Dendritic cell treated with granulocyte-macrophage colony-stimulating factor and Interleukin-4, amounts not matched to agents 40 ng/mL and 50 ng/mL, for 4 days (primary cell): ENCODE measurements around the gene SLC5A11.

Source experiments
- H3K27ac Mint-ChIP-seq: one replicate; pipeline ENCODE4 v1.8.0; 2022; ENCODE audit warnings: mild to moderate bottlenecking, mixed read lengths
- H3K27me3 Mint-ChIP-seq: one replicate; pipeline ENCODE4 v1.8.0; 2022; ENCODE audit warnings: mild to moderate bottlenecking, mixed read lengths
- H3K36me3 Mint-ChIP-seq: one replicate; pipeline ENCODE4 v1.8.0; 2022; ENCODE audit warnings: low read depth, mixed read lengths
- H3K4me1 Mint-ChIP-seq: one replicate; pipeline ENCODE4 v1.8.0; 2022; ENCODE audit warnings: low read depth, mixed read lengths
- H3K4me3 Mint-ChIP-seq: one replicate; pipeline ENCODE4 v1.8.0; 2022; ENCODE audit warnings: mild to moderate bottlenecking, moderate library complexity, mixed read lengths
- H3K9me3 Mint-ChIP-seq: one replicate; pipeline ENCODE4 v1.8.0; 2022; ENCODE audit warnings: mixed read lengths
- intact Hi-C: fragments of 100-400 bp; cut with micrococcal nuclease; formaldehyde crosslinking; loops from one replicate; pipeline ENCODE4 v1.15.0; 2022

The SLC5A11 gene

DNA sequence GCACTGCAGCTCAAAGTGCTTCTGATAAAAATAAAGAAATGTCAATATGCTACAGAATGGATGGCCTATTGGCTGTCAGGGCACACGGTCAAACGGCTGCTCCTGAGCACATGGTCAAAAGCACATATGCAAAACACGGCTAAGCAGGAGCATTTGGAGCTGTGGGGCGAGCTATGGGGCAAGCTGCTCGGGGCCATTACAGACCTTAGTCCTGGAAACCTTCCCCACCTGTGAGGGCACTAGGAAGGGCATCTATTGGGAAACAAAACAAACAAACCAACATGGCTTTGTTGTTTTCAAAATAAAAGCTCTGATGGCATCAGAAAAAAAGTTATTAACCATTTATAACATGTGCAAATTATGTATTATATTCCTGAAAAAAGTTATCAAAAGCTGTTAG lies 83.6 kb downstream of the SLC5A11 start:
- intact Hi-C loops: no loop called here
- H3K27ac Mint-ChIP-seq: no peak overlapping the region
- H3K4me3 Mint-ChIP-seq: no peak overlapping the region
- no peaks in the 10 kb centered on the region for H3K9me3 Mint-ChIP-seq
- peaks cover 96% of the 10 kb centered on the region for H3K36me3 Mint-ChIP-seq
- H3K4me1 Mint-ChIP-seq: no peaks in the 10 kb centered on the region
- H3K27me3 Mint-ChIP-seq: no peaks in the 10 kb centered on the region

DNA sequence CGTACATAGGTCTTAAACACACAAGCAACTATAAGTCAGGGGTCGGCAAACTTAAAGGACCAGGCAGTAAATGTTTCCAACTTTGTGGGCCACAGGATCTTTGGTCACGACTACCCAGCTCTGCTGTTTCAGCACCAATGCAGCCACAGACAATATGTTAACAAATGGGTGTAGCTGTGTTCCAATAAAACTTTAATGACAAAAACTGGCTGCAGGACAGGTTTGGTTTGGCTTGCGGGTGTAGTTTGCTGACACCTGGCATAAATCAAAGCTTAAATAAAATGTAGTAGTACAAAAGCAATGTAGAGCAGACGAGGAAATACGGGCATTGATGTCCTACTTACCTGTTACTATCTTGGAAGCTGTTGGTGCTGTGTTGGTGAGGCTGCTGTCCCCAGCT lies 84.7 kb downstream of the SLC5A11 start:
- Mint-ChIP-seq H3K9me3 (no peaks in the 10 kb centered on the region), H3K4me3 (no peak overlapping the region), H3K27me3 (no peaks in the 10 kb centered on the region), H3K27ac (no peak overlapping the region), H3K4me1 (no peaks in the 10 kb centered on the region), H3K36me3 (peaks cover 96% of the 10 kb centered on the region)
- intact Hi-C loops: no loop called here

DNA sequence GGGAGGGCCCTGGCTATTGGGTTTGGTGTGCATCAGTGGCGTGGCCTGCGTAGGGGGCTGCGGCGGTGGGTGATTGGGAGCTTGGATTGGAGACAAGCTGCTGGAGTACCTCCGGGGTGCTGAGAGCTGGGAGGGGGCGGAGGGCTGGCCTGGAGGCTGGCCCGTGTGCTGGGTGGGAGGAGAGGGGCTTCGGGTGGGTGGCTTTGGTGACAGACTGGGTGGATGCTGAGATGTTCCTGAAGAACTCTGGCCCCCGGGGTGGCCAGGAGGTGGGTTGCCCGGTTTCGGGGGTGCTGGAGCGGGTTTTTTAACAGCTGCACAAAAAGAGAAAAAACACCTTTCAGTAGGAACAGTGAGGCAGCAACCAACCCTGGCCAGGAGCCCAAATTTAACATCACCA lies 85.3 kb downstream of the SLC5A11 start:
- no peak overlapping the region for H3K4me3 Mint-ChIP-seq
- H3K36me3 Mint-ChIP-seq: peaks cover 96% of the 10 kb centered on the region
- H3K27me3 Mint-ChIP-seq: no peaks in the 10 kb centered on the region
- intact Hi-C loops: no loop called here
- no peak overlapping the region for H3K27ac Mint-ChIP-seq
- no peaks in the 10 kb centered on the region for H3K4me1 Mint-ChIP-seq
- H3K9me3 Mint-ChIP-seq: no peaks in the 10 kb centered on the region

DNA sequence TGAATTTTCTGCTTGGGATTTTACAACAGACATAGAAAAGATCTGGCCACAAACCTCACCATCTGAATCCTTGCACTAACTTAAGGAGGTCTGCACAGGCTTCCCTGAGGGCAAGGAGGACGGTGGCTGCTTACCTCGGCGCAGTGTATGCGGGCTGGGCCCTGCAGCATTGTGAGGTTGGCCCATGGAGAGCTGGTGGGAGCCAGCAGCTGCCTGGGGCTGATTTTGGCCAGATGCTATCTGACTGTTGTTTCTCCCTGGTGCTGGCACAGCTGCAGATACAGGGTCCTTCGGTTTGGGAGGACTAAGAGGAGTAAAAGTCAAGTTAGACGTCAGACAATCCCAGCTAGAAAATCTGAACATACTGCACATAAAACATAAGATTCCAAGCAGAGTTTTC lies 89.6 kb downstream of the SLC5A11 start:
- H3K36me3 Mint-ChIP-seq: peaks cover 100% of the 10 kb centered on the region
- intact Hi-C loops: no loop called here
- no peak overlapping the region for H3K27ac Mint-ChIP-seq
- no peaks in the 10 kb centered on the region for H3K4me1 Mint-ChIP-seq
- H3K4me3 Mint-ChIP-seq: no peak overlapping the region
- H3K27me3 Mint-ChIP-seq: no peaks in the 10 kb centered on the region
- no peaks in the 10 kb centered on the region for H3K9me3 Mint-ChIP-seq

DNA sequence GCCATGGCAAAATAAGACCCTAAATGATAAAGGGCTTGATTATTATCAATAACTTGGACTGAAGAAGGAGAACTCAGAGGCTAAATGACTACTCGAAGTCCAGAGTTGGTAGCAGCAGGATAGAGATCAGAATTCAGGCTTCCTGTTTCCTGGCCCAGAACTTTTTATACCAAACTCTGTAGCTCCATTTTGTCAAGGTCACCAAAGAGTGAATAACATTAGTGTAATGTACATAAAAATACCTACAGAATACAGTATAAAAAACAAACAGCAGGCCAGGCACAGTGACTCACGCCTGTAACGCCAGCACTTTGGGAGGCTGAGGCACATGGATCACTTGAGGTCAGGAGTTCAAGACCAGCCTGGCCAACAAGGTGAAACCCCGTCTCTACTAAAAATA lies 90.4 kb downstream of the SLC5A11 start:
- Mint-ChIP-seq H3K4me1 (no peaks in the 10 kb centered on the region), H3K36me3 (peaks cover 100% of the 10 kb centered on the region), H3K9me3 (no peaks in the 10 kb centered on the region), H3K27ac (no peak overlapping the region), H3K4me3 (no peak overlapping the region), H3K27me3 (no peaks in the 10 kb centered on the region)
- intact Hi-C loops: no loop called here

DNA sequence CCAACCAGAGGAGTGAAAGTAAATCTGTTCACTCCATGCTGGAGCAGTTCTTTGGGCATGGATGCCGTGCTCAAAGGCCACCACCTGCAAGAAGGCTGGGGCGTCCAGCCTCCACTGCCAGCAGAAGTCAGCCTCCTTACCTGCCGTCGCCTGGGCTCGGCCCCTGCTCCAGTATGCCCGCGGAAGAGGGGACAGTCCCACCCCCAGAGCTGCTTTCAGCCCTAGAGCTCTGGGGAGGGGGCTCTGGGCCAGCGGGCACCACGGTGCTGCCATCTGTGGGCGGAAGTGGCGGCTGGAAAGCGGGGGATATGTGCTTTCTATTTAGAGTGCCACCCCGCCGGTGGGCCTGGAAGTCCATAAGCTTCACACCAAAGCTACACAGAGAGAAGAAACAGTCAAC lies 93.5 kb downstream of the SLC5A11 start:
- Mint-ChIP-seq H3K9me3 (no peaks in the 10 kb centered on the region), H3K36me3 (peaks cover 100% of the 10 kb centered on the region), H3K4me1 (no peaks in the 10 kb centered on the region), H3K27ac (no peak overlapping the region), H3K4me3 (no peak overlapping the region), H3K27me3 (no peaks in the 10 kb centered on the region)
- intact Hi-C loops: no loop called here

DNA sequence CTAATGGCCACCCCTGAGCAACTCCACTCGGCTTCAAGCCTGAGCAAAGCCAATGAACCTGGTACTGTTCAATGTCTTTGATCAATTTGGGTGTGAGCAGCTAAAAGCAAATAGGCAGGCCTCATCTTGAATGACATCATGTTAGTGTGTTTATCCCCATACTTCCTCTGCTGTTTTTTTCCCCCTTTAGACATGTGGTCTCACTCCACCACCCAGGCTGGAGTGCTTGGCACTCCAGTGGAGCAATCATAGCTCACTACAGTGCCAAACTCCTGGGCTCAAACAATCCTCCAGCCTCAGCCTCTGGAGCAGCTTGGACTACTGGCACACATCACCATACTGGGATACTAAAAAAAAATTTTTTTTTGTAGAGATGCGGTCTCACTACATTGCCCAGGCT lies 94.0 kb downstream of the SLC5A11 start:
- intact Hi-C loops: no loop called here

DNA sequence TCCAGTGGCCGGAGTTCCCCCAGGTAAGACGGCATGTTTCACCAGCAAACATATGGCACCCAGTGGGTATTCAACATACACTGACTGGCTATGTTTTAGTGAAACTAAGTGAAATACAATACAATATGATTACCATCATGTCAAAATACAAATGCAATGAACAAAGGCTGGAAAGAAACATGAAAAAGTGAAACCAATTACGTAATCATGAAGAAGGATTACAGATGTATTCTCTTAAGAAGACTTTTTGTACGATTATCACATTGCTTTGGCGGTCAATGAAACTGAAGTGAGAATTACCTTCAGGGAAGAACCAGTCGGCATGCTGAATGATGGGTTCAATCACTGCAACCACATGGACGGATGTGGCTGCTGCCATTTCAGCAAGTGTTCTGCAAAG lies 97.7 kb downstream of the SLC5A11 start:
- Mint-ChIP-seq H3K36me3 (peaks cover 100% of the 10 kb centered on the region), H3K27ac (no peak overlapping the region), H3K4me3 (no peak overlapping the region), H3K27me3 (no peaks in the 10 kb centered on the region), H3K4me1 (no peaks in the 10 kb centered on the region), H3K9me3 (no peaks in the 10 kb centered on the region)
- intact Hi-C loops: no loop called here

More for the DNA sequence above, 94.0 kb downstream of the SLC5A11 start:
- H3K4me1 Mint-ChIP-seq: no peaks in the 10 kb centered on the region
- H3K4me3 Mint-ChIP-seq: no peak overlapping the region
- H3K27ac Mint-ChIP-seq: no peak overlapping the region
- H3K9me3 Mint-ChIP-seq: no peaks in the 10 kb centered on the region
- H3K36me3 Mint-ChIP-seq: peaks cover 100% of the 10 kb centered on the region
- no peaks in the 10 kb centered on the region for H3K27me3 Mint-ChIP-seq

DNA sequence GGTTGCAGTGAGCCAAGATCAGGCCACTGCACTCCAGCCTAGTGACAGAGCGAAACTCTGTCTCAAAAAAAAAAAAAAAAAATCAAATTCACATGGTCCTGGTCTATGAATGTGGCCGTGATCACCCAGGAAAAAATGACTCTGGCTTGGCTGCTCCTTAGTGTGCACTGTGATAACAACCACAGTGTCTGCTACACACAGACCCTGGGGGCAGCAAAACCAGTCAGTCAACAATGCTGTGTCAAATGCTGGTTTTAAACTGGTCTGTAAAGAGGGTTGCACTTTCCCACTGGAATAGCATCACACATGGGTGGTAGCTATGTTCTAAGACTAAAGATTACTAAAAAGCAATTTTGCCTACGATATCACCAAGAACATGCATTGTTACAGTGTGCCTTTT lies 98.4 kb downstream of the SLC5A11 start:
- H3K4me1 Mint-ChIP-seq: no peaks in the 10 kb centered on the region
- intact Hi-C loops: no loop called here
- H3K27ac Mint-ChIP-seq: no peak overlapping the region
- no peaks in the 10 kb centered on the region for H3K27me3 Mint-ChIP-seq
- no peak overlapping the region for H3K4me3 Mint-ChIP-seq
- peaks cover 99% of the 10 kb centered on the region for H3K36me3 Mint-ChIP-seq
- H3K9me3 Mint-ChIP-seq: no peaks in the 10 kb centered on the region

DNA sequence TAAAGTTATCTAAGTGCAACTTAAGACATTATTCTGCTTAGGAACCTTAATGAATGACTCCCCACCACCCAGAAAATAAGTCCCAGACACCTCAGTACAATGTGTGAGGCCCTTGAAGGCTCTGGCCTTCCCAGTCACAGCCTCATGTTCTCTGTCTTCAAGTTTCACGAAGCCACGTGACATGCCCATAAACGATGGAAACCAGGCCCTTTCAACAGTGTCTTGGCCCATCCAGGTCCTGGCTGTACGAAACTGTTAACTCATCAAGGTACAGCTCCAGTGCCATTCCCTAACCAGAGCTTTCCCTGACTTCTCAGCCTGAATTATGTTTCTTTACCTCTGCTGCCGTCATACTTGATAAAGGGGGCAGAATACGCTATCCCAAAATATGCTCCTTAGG lies 100.4 kb downstream of the SLC5A11 start:
- intact Hi-C loops: no loop called here
- Mint-ChIP-seq H3K4me1 (no peaks in the 10 kb centered on the region), H3K27ac (no peak overlapping the region), H3K4me3 (no peak overlapping the region), H3K9me3 (no peaks in the 10 kb centered on the region), H3K36me3 (peaks cover 99% of the 10 kb centered on the region), H3K27me3 (no peaks in the 10 kb centered on the region)

DNA sequence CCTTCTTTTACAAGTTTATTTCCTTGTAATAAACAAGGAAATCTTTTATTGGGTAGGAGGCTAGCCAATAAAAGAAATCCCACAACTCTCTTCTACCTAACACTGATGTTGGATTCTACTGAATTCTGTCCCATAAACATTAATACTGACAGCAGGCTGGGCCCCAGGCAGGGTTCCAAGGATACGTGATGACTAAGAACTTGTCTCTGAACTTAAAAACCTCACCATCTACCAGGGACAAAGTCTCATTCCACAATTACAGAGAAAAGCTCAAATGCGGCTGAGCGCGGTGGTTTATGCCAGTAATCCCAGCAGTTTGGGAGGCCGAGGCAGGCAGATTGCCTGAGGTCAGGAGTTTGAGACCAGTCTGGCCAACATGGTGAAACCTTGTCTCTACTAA lies 104.5 kb downstream of the SLC5A11 start:
- Mint-ChIP-seq H3K27ac (peak overlapping the region; percentile 32), H3K4me3 (no peak overlapping the region), H3K27me3 (no peaks in the 10 kb centered on the region), H3K36me3 (peaks cover 94% of the 10 kb centered on the region), H3K9me3 (peaks cover 7% of the 10 kb centered on the region), H3K4me1 (no peaks in the 10 kb centered on the region)
- intact Hi-C loops: no loop called here

DNA sequence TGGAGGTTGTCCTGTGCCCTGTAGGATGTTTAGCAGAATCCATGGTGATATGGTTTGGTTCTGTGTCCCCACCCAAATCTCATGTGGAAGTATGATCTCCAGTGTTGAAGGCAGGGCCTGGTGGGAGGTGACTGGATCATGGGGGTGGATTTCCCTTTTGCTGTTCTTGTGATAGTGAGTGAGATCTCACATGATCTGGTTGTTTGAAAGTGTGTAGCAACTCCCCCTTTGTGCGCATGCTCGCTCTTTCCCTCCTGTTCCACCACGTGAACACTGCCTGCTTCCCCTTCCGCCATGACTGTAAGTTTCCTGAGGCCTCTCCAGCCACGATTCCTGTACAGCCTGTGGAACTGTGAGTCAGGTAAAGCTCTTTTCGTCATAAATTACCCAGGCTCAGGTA lies 107.5 kb downstream of the SLC5A11 start:
- no peaks in the 10 kb centered on the region for H3K4me1 Mint-ChIP-seq

DNA sequence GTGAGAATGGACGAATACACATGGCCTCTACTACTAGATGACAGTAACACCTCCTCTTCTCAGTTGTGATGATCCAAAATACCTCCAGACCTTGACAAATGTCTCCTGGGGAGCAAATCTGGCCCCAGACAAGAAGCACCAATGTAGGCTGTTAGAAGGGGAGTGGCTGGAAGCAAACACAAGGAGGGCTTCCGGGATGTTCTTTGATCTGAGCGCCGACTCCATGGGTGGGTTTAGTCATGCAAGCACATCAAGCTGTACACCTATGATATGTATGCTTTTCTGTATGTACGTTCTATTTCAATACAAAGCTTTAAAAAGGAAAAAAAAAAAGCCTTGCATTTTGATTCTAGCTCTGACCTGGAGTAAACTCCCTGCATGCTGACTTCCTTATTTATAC lies 108.0 kb downstream of the SLC5A11 start:
- Mint-ChIP-seq H3K27ac (no peak overlapping the region), H3K9me3 (peaks cover 7% of the 10 kb centered on the region), H3K36me3 (peaks cover 94% of the 10 kb centered on the region), H3K27me3 (no peaks in the 10 kb centered on the region), H3K4me3 (no peak overlapping the region), H3K4me1 (no peaks in the 10 kb centered on the region)
- intact Hi-C loops: no loop called here

More for the DNA sequence above, 107.5 kb downstream of the SLC5A11 start:
- Mint-ChIP-seq H3K27me3 (no peaks in the 10 kb centered on the region), H3K4me3 (no peak overlapping the region), H3K9me3 (peaks cover 7% of the 10 kb centered on the region), H3K27ac (no peak overlapping the region), H3K36me3 (peaks cover 94% of the 10 kb centered on the region)
- intact Hi-C loops: no loop called here

DNA sequence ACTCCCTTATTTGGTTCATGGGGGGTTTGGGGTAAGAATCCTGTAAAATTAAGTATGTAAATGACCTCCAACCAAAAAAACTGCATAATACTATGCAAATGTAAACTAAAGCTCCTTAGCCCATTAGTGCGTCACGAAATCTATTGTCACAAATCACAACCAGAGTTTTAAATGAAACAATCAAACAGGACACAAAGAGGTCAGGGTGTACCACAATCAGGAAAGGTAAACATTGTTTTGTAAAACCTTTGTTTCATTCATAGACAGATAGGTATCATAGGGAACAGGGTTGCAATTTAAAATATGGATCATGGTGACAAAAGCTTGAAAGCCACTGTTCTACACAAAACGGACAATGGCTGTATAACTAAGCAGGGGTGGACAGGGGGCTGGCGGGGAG lies 108.4 kb downstream of the SLC5A11 start:
- no peaks in the 10 kb centered on the region for H3K27me3 Mint-ChIP-seq
- no peak overlapping the region for H3K4me3 Mint-ChIP-seq
- peaks cover 95% of the 10 kb centered on the region for H3K36me3 Mint-ChIP-seq
- peaks cover 7% of the 10 kb centered on the region for H3K9me3 Mint-ChIP-seq
- intact Hi-C loops: no loop called here
- H3K27ac Mint-ChIP-seq: no peak overlapping the region
- H3K4me1 Mint-ChIP-seq: no peaks in the 10 kb centered on the region

DNA sequence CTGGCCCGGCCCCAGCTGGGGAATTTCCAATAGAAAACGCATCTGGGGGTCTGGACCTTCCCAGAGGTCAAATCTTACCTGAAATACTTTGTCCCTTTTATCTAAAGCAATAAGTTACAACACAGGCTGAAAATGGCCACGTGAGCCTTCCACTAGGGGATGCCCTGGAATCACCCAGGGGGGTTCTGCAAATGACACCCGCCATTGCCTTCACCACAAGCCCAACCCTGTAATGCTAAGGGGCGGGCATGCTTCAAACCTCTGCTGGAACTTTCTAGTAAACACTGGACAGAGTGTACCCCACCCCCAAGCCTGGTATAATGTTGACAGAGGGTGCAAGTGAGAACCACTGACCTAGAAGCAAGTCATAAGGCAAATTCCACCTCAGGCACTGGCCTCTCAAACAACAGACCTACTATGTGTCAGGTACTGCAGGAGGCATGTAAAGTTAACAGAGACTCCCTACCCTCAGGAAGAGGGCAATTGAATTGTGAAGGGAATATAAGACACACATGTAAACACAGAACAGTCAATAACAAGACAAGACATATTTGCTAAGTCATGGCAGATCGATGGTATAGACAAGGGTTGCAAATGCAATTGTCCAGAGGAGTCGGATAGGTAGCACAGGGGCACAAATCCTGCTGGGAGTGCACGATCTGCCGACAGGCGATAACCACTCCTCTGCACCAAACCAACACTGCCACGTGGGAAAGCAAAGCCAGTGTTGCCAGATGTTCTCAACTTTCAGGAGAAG lies 110.4 kb downstream of the SLC5A11 start:
- intact Hi-C loops: no loop called here
- no peaks in the 10 kb centered on the region for H3K27me3 Mint-ChIP-seq
- H3K36me3 Mint-ChIP-seq: peaks cover 94% of the 10 kb centered on the region
- peaks cover 7% of the 10 kb centered on the region for H3K9me3 Mint-ChIP-seq
- no peak overlapping the region for H3K27ac Mint-ChIP-seq
- no peaks in the 10 kb centered on the region for H3K4me1 Mint-ChIP-seq
- H3K4me3 Mint-ChIP-seq: no peak overlapping the region
